ENCODE results near the gene AIRE.

AIRE gene

DNA sequence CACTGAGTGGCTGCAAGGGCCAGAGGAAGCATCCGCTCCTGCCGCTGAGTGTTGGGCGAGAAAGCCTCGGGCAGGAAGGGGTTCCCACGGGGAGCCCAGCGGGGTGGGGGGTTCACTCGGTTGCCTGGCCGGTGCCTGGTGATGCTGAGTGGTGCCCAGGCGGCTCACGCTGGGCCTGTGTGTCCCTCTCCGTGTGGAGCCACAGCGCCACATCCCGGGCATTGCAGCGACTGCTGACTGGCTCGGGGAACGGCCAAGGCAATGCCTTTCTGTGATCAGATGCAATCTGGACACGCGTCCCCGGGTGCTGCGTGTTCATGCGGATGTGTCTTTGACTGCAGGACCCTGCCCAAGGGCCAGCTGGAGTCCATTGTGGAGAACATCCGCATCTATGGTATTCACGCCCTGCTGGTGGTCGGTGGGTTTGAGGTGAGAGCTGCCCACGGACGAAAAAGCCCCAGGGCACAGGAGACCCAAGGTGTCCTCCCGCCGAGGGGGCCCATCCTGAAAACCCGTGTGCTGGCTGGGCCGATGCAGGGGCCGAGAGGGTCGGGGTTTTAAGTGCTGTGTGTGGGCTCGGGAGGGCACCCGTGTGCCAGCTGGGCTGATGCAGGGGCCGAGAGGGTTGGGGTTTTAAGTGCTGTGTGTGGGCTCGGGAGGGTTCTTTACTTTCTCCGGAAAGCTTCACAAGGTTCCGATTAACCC lies 37.1 kb downstream of the AIRE start:
- no peak for DNase-seq (ENCODE audit: low read depth)
- Histone ChIP-seq H3K27me3 (replicated peaks; ENCODE audit: control insufficient read depth, insufficient read depth, low read length) (no peaks in the 10 kb centered on the region), H3K9me3 (ENCODE audit: control insufficient read depth, low read length) (no peaks in the 10 kb centered on the region), H3K4me1 (ENCODE audit: control insufficient read depth, insufficient read depth, low read length) (no peaks in the 10 kb centered on the region), H3K4me3 (ENCODE audit: low read length) (no peak overlapping the region), H3K9ac (ENCODE audit: low read length) (no peak overlapping the region), H3K36me3 (ENCODE audit: control insufficient read depth, insufficient read depth, low read length, severe bottlenecking) (peaks cover 46% of the 10 kb centered on the region)

GRCh38 chr21:44323591-44323990 lies 37.9 kb downstream of the AIRE start:
- H3K4me1 ChIP-seq (ENCODE audit: control insufficient read depth, insufficient read depth, low read length) = no peaks in the 10 kb centered on the region
- no peaks in the 10 kb centered on the region for H3K9me3 ChIP-seq (ENCODE audit: control insufficient read depth, low read length)
- DNase-seq (ENCODE audit: low read depth) = no peak
- H3K4me3 ChIP-seq (ENCODE audit: low read length) = no peak overlapping the region
- no peaks in the 10 kb centered on the region for H3K27me3 ChIP-seq (replicated peaks; ENCODE audit: control insufficient read depth, insufficient read depth, low read length)
- H3K9ac ChIP-seq (ENCODE audit: low read length) = no peak overlapping the region
- peaks cover 41% of the 10 kb centered on the region for H3K36me3 ChIP-seq (ENCODE audit: control insufficient read depth, insufficient read depth, low read length, severe bottlenecking)

- Histone ChIP-seq H3K27me3 (replicated peaks; ENCODE audit: control insufficient read depth, insufficient read depth, low read length) (no peaks in the 10 kb centered on the region), H3K4me3 (ENCODE audit: low read length) (no peak overlapping the region), H3K9me3 (ENCODE audit: control insufficient read depth, low read length) (no peaks in the 10 kb centered on the region), H3K9ac (ENCODE audit: low read length) (no peak overlapping the region), H3K36me3 (ENCODE audit: control insufficient read depth, insufficient read depth, low read length, severe bottlenecking) (peaks cover 38% of the 10 kb centered on the region), H3K4me1 (ENCODE audit: control insufficient read depth, insufficient read depth, low read length) (no peaks in the 10 kb centered on the region)
- no peak for DNase-seq (ENCODE audit: low read depth)
Measured at GRCh38 chr21:44324106-44324853, 38.6 kb downstream of the AIRE start.

- no peak for DNase-seq (ENCODE audit: low read depth)
- Histone ChIP-seq H3K4me3 (ENCODE audit: low read length) (no peak overlapping the region), H3K4me1 (ENCODE audit: control insufficient read depth, insufficient read depth, low read length) (no peaks in the 10 kb centered on the region), H3K36me3 (ENCODE audit: control insufficient read depth, insufficient read depth, low read length, severe bottlenecking) (peaks cover 33% of the 10 kb centered on the region), H3K9me3 (ENCODE audit: control insufficient read depth, low read length) (no peaks in the 10 kb centered on the region), H3K9ac (ENCODE audit: low read length) (no peak overlapping the region), H3K27me3 (replicated peaks; ENCODE audit: control insufficient read depth, insufficient read depth, low read length) (no peaks in the 10 kb centered on the region)
Measured at GRCh38 chr21:44324854-44325107, 39.1 kb downstream of the AIRE start.

DNA sequence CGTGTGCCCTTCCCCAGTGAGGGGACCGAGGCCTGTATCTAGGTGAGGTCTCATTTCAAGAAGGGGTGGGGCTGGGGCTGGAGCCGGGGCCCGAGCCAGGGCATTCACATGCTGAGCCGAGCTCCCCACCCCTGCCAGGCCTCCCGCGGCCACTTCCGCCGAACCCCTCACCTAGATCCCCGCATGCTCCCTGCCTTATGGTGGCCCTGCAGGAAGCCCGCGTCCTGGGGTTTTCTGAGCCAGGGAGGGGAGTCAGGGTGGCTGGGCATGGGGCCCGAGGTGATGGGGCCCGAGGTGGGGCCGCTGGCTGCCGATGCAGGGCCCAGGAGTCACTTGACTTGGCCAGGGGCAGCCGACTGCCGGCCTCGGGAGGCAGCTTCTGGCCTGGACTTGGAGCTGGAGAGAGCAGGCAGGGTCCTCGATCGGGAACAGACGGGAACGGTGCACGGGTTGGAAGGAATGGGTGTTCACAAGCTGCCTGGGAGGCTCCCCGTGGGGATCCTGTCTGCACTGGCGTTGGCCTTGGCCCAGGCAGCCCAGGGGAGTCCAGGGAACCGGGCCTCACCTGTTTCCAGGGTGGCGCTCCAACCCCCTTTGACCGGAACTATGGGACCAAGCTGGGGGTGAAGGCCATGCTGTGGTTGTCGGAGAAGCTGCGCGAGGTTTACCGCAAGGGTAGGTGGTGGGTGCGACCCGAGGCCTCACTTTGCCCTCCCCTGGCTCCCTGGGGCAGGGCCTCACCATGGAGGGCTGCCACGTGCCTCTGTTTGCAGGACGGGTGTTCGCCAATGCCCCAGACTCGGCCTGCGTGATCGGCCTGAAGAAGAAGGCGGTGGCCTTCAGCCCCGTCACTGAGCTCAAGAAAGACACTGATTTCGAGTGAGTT lies 40.0 kb downstream of the AIRE start:
- no peaks in the 10 kb centered on the region for H3K27me3 ChIP-seq (replicated peaks; ENCODE audit: control insufficient read depth, insufficient read depth, low read length)
- H3K36me3 ChIP-seq (ENCODE audit: control insufficient read depth, insufficient read depth, low read length, severe bottlenecking) = peaks cover 30% of the 10 kb centered on the region
- DNase-seq (ENCODE audit: low read depth) = no peak
- H3K4me3 ChIP-seq (ENCODE audit: low read length) = no peak overlapping the region
- H3K9ac ChIP-seq (ENCODE audit: low read length) = no peak overlapping the region
- no peaks in the 10 kb centered on the region for H3K9me3 ChIP-seq (ENCODE audit: control insufficient read depth, low read length)
- H3K4me1 ChIP-seq (ENCODE audit: control insufficient read depth, insufficient read depth, low read length) = no peaks in the 10 kb centered on the region

DNA sequence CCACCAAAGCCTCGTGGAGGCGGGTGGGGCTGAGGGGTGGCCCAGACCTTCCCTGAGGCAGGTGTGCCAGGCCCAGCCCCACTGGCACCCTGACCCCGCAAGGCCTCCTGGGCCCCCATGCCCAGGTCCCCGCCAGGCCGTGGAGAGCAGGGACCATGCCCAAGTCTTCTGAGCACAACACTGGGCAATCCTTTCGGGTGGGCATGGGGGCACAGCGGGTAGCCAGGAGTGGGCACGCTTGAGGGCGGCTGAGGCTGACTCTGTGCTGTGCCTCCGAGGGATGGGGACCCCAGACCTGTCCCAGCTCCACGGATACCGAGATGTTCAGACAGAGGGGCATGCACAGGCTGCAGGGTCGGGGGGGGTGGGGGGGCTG lies 40.6 kb downstream of the AIRE start:
- Histone ChIP-seq H3K36me3 (ENCODE audit: control insufficient read depth, insufficient read depth, low read length, severe bottlenecking) (peaks cover 30% of the 10 kb centered on the region), H3K4me1 (ENCODE audit: control insufficient read depth, insufficient read depth, low read length) (no peaks in the 10 kb centered on the region), H3K4me3 (ENCODE audit: low read length) (no peak overlapping the region), H3K9me3 (ENCODE audit: control insufficient read depth, low read length) (no peaks in the 10 kb centered on the region), H3K9ac (ENCODE audit: low read length) (no peak overlapping the region), H3K27me3 (replicated peaks; ENCODE audit: control insufficient read depth, insufficient read depth, low read length) (no peaks in the 10 kb centered on the region)
- DNase-seq (ENCODE audit: low read depth) = no peak

GRCh38 chr21:44326716-44327602 lies 41.3 kb downstream of the AIRE start:
- Histone ChIP-seq H3K4me3 (ENCODE audit: low read length) (no peak overlapping the region), H3K36me3 (ENCODE audit: control insufficient read depth, insufficient read depth, low read length, severe bottlenecking) (peaks cover 24% of the 10 kb centered on the region), H3K9me3 (ENCODE audit: control insufficient read depth, low read length) (no peaks in the 10 kb centered on the region), H3K4me1 (ENCODE audit: control insufficient read depth, insufficient read depth, low read length) (no peaks in the 10 kb centered on the region), H3K27me3 (replicated peaks; ENCODE audit: control insufficient read depth, insufficient read depth, low read length) (no peaks in the 10 kb centered on the region), H3K9ac (ENCODE audit: low read length) (no peak overlapping the region)
- DNase-seq (ENCODE audit: low read depth) = no peak

DNA sequence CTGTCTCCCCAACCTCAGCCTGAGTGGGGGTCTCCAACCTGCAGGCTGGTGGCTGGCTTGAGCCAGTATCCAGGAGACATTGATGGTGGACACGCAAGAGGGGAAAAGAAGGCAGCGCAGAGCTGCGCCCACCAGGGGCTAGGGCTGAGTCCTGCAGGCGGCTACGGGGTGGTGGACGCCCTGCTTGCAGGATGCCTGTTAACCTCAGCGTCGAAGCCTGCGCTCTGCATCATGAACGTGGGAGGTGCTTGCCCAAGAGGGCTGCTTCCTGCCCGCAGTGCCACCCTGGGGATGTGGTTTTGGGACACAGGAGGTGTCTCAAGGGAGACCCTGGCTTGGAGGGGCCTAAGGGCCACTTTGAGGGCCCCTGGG lies 41.9 kb downstream of the AIRE start:
- H3K27me3 ChIP-seq (replicated peaks; ENCODE audit: control insufficient read depth, insufficient read depth, low read length) = no peaks in the 10 kb centered on the region
- no peaks in the 10 kb centered on the region for H3K9me3 ChIP-seq (ENCODE audit: control insufficient read depth, low read length)
- no peak overlapping the region for H3K9ac ChIP-seq (ENCODE audit: low read length)
- peaks cover 19% of the 10 kb centered on the region for H3K36me3 ChIP-seq (ENCODE audit: control insufficient read depth, insufficient read depth, low read length, severe bottlenecking)
- DNase-seq (ENCODE audit: low read depth) = no peak
- H3K4me3 ChIP-seq (ENCODE audit: low read length) = no peak overlapping the region
- H3K4me1 ChIP-seq (ENCODE audit: control insufficient read depth, insufficient read depth, low read length) = no peaks in the 10 kb centered on the region

GRCh38 chr21:44328242-44328895 lies 42.7 kb downstream of the AIRE start:
- H3K4me1 ChIP-seq (ENCODE audit: control insufficient read depth, insufficient read depth, low read length) = no peaks in the 10 kb centered on the region
- H3K4me3 ChIP-seq (ENCODE audit: low read length) = no peak overlapping the region
- no peaks in the 10 kb centered on the region for H3K27me3 ChIP-seq (replicated peaks; ENCODE audit: control insufficient read depth, insufficient read depth, low read length)
- H3K36me3 ChIP-seq (ENCODE audit: control insufficient read depth, insufficient read depth, low read length, severe bottlenecking) = peaks cover 19% of the 10 kb centered on the region
- H3K9me3 ChIP-seq (ENCODE audit: control insufficient read depth, low read length) = no peaks in the 10 kb centered on the region
- H3K9ac ChIP-seq (ENCODE audit: low read length) = no peak overlapping the region
- no peak for DNase-seq (ENCODE audit: low read depth)

GRCh38 chr21:44329086-44329889 lies 43.6 kb downstream of the AIRE start:
- H3K4me3 ChIP-seq (ENCODE audit: low read length) = no peak overlapping the region
- H3K27me3 ChIP-seq (replicated peaks; ENCODE audit: control insufficient read depth, insufficient read depth, low read length) = no peaks in the 10 kb centered on the region
- no peak overlapping the region for H3K9ac ChIP-seq (ENCODE audit: low read length)
- DNase-seq (ENCODE audit: low read depth) = no peak
- H3K4me1 ChIP-seq (ENCODE audit: control insufficient read depth, insufficient read depth, low read length) = no peaks in the 10 kb centered on the region
- H3K9me3 ChIP-seq (ENCODE audit: control insufficient read depth, low read length) = no peaks in the 10 kb centered on the region
- peaks cover 9% of the 10 kb centered on the region for H3K36me3 ChIP-seq (ENCODE audit: control insufficient read depth, insufficient read depth, low read length, severe bottlenecking)
